ENCODE results near the gene CLPTM1. TPM values are rescaled to one million over a fixed set of nuclear protein-coding genes. Genes with fewer than 3 reads are reported as not detected.

CLPTM1 gene
- polyA plus RNA-seq, 3 donors, result 14.7 to 84.3 (median 20.0) TPM

GRCh38 chr19:44955505-44956439 lies 592 bp downstream of the CLPTM1 start:
- Histone ChIP-seq H4K20me1 (ENCODE audit: insufficient read depth, low read length) (peaks cover 49% of the 10 kb centered on the region), H3K9ac (ENCODE audit: insufficient read depth, low read length, poor library complexity, severe bottlenecking) (peak overlapping the region; percentile 97), H3K4me2 (replicated peaks; ENCODE audit: extremely low read depth, low read length, poor library complexity, severe bottlenecking) (peak overlapping the region; percentile 90), H3K36me3 (replicated peaks in 1 of 2; ENCODE audit: control insufficient read depth in 1 of 2, insufficient read depth in 2 of 2, low read length in 2 of 2) (peaks cover 11 to 12% of the 10 kb centered on the region in 2 donors), H3K4me1 (ENCODE audit: control insufficient read depth in 1 of 2, insufficient read depth in 2 of 2, low read length in 2 of 2) (peaks cover 23 to 32% of the 10 kb centered on the region in 2 donors), H3K4me3 (replicated peaks in 1 of 3; ENCODE audit: low read depth in 2 of 3, low read length in 3 of 3) (peak overlapping the region; percentile 93 to 99 (median 94)), H3K27ac (ENCODE audit: low read depth in 1 of 2, low read length in 2 of 2) (peak overlapping the region; percentile 39 to 89), H3K9me3 (replicated peaks in 1 of 2; ENCODE audit: control insufficient read depth in 1 of 2, insufficient read depth in 1 of 2, low read length in 2 of 2) (no peaks in the 10 kb centered on the region), H2AFZ (ENCODE audit: insufficient read depth, low read depth, low read length, poor library complexity, severe bottlenecking) (peak overlapping the region; percentile 96), H3K79me2 (ENCODE audit: insufficient read depth, low read length) (peaks cover 67% of the 10 kb centered on the region), H3K27me3 (ENCODE audit: control insufficient read depth in 2 of 2, insufficient read depth in 2 of 2, low read length in 2 of 2) (no peaks in the 10 kb centered on the region)
- 4% methylated on average over 36 of the region's 40 CpGs for WGBS (ENCODE audit: insufficient coverage)
- H3K4me3 Mint-ChIP-seq, result peak overlapping the region; percentile 98 to 99
- peak in 1 of 3 donors; percentile 31 for DNase-seq
- peaks cover 41% of the 10 kb centered on the region for H3K4me1 Mint-ChIP-seq
- no peak for TF ChIP-seq CTCF (IDR thresholded peaks at IDR 0.05)
- intact Hi-C loops (cut with micrococcal nuclease), result loop anchor here (5.0 kb wide), 2 partner anchors 37 to 108 kb away; partner anchors contain the start of gene NECTIN2 (in 1 of the 2)
- H3K9me3 Mint-ChIP-seq, result no peaks in the 10 kb centered on the region
- peak overlapping the region; percentile 53 to 96 (median 86) for H3K27ac Mint-ChIP-seq
- peaks cover 14 to 20% of the 10 kb centered on the region in 2 donors for H3K36me3 Mint-ChIP-seq
- peaks cover 0 to 2% (median 2%) of the 10 kb centered on the region in 3 donors for H3K27me3 Mint-ChIP-seq (ENCODE audit: low read depth in 3 of 3)

GRCh38 chr19:44957526-44957925 lies 2.3 kb downstream of the CLPTM1 start:
- peaks cover 21 to 28% of the 10 kb centered on the region in 2 donors for H3K36me3 ChIP-seq (replicated peaks in 1 of 2; ENCODE audit: control insufficient read depth in 1 of 2, insufficient read depth in 2 of 2, low read length in 2 of 2)
- TF ChIP-seq CTCF (IDR thresholded peaks at IDR 0.05), result no peak
- no peak overlapping the region for H3K27ac ChIP-seq (ENCODE audit: low read depth in 1 of 2, low read length in 2 of 2)
- H3K4me3 ChIP-seq (replicated peaks in 1 of 3; ENCODE audit: low read depth in 2 of 3, low read length in 3 of 3), result no peak overlapping the region
- peaks cover 23 to 32% of the 10 kb centered on the region in 2 donors for H3K4me1 ChIP-seq (ENCODE audit: control insufficient read depth in 1 of 2, insufficient read depth in 2 of 2, low read length in 2 of 2)
- no peaks in the 10 kb centered on the region for H3K27me3 ChIP-seq (ENCODE audit: control insufficient read depth in 2 of 2, insufficient read depth in 2 of 2, low read length in 2 of 2)
- H3K4me1 Mint-ChIP-seq, result peaks cover 41% of the 10 kb centered on the region
- peaks cover 64% of the 10 kb centered on the region for H4K20me1 ChIP-seq (ENCODE audit: insufficient read depth, low read length)
- intact Hi-C loops (cut with micrococcal nuclease), result loop anchor here (5.0 kb wide), 2 partner anchors 35 to 110 kb away; partner anchors contain the start of gene NECTIN2 (in 1 of the 2)
- peaks cover 85% of the 10 kb centered on the region for H3K79me2 ChIP-seq (ENCODE audit: insufficient read depth, low read length)
- no peak overlapping the region for H3K9ac ChIP-seq (ENCODE audit: insufficient read depth, low read length, poor library complexity, severe bottlenecking)
- H3K9me3 ChIP-seq (replicated peaks in 1 of 2; ENCODE audit: control insufficient read depth in 1 of 2, insufficient read depth in 1 of 2, low read length in 2 of 2), result no peaks in the 10 kb centered on the region
- no peak overlapping the region for H3K4me3 Mint-ChIP-seq
- H3K27me3 Mint-ChIP-seq (ENCODE audit: low read depth in 3 of 3), result no peaks in the 10 kb centered on the region
- H2AFZ ChIP-seq (ENCODE audit: insufficient read depth, low read depth, low read length, poor library complexity, severe bottlenecking), result no peak overlapping the region
- no peak for DNase-seq
- H3K27ac Mint-ChIP-seq, result peak overlapping the region in 3 of 7 donors; percentile 1 to 12 (median 6)
- no peak overlapping the region for H3K4me2 ChIP-seq (replicated peaks; ENCODE audit: extremely low read depth, low read length, poor library complexity, severe bottlenecking)
- peaks cover 26 to 33% of the 10 kb centered on the region in 2 donors for H3K36me3 Mint-ChIP-seq
- WGBS (ENCODE audit: insufficient coverage), result 87% methylated on average over 3 of the region's 7 CpGs
- H3K9me3 Mint-ChIP-seq, result no peaks in the 10 kb centered on the region
